Choroid plexus epithelial cell (primary cell): ENCODE data around the gene FAM13B.
"Not testable (repeated sequence)": the region's sequence is repeated elsewhere in the genome, so short reads cannot be mapped to it uniquely, and the experiment has no call there.

ENCODE experiments used
- DNase-seq: peaks from one replicate; pipeline ENCODE4 v3.0.0-alpha.2; 2010; ENCODE audit warnings: low read depth
- H3K4me3 ChIP-seq: 2 replicates; pipeline ENCODE4 v1.5.1; 2011; ENCODE audit warnings: low read depth, mild to moderate bottlenecking, control low read depth, low read length, moderate library complexity
- TF ChIP-seq, protein P1 (sequence below): conservative IDR thresholded peaks from 2 replicates; pipeline ENCODE4 v1.5.1; 2011; ENCODE audit warnings: low read depth, mild to moderate bottlenecking, control low read depth, inconsistent platforms, low read length, moderate library complexity

FAM13B gene

DNA sequence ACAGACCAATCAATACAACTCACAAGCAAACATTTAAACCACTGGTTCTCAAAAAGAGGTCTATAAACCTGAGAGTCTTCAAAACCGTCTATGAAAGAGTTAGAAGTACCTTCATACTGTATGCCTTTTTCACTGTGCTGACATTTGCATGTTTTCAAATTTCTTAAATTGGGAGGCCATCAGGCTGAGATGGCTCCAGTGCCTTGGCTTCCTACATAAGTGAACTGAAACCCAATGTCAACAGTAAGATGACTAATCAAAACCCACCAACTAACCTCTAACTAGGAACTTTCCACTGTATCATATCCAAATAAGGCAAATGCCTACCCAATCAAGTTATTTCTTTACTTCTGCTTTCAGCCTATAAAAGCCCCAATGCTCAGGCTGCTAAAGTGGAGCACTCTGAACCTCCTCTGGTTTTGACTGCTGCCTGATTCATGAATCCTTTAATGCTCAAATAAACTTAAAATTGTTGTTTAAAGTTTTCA lies 35.1 kb downstream of the FAM13B start:
- TF ChIP-seq, protein P1, sequence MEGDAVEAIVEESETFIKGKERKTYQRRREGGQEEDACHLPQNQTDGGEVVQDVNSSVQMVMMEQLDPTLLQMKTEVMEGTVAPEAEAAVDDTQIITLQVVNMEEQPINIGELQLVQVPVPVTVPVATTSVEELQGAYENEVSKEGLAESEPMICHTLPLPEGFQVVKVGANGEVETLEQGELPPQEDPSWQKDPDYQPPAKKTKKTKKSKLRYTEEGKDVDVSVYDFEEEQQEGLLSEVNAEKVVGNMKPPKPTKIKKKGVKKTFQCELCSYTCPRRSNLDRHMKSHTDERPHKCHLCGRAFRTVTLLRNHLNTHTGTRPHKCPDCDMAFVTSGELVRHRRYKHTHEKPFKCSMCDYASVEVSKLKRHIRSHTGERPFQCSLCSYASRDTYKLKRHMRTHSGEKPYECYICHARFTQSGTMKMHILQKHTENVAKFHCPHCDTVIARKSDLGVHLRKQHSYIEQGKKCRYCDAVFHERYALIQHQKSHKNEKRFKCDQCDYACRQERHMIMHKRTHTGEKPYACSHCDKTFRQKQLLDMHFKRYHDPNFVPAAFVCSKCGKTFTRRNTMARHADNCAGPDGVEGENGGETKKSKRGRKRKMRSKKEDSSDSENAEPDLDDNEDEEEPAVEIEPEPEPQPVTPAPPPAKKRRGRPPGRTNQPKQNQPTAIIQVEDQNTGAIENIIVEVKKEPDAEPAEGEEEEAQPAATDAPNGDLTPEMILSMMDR, result no peak
- H3K4me3 ChIP-seq, result no peak overlapping the region
- DNase-seq, result peak; percentile 22

DNA sequence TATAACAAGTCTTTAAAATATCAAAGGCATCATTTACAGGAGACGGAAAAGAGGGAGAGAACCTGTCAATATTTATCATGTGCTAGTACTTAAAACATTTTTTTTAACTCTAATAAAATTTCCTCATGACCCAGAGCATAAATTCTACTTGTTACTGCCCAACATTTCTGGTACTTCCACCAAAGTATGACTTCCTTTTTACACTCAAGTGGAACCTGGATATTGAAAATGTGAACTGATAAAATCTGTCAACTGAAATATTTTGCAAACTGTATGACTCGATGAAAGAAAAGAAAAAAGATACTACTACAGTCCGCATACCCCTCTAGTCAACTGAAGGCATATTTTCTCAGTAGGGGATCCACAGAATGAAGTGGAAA lies 37.1 kb downstream of the FAM13B start:
- H3K4me3 ChIP-seq, result no peak overlapping the region
- peak; percentile 39 for DNase-seq
- TF ChIP-seq, protein P1, result no peak

DNA sequence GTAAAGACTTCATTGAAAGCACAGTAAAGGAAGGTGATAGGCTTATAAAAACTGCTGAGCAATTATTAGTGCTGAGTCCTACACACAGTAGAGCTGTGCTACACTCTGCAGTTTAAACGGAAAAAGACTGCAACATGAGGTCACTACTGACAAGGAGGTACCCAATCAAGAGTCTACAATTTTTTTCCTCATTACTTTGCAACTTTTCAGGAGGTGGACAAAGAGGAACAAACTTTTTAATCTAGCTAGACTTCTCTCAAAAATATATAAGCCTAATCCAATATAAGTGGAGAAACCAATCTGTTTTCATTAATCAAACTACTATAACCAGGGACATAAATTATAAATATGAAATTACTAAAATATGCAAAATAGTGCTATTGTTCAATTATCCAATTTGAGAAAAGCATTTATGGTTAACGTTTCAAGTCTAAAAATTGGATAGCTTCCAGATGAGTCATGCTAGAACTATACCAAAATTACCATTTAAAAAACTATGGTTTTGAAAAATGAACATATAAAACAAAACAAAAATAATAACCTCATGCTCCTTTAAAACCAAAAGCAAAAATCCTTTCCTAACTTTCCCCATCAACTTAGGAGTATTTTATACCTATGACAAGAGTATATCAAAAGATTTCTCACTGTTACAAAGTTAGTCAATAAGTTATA lies 37.7 kb downstream of the FAM13B start:
- H3K4me3 ChIP-seq, result no peak overlapping the region
- DNase-seq, result peak; percentile 78
- TF ChIP-seq, protein P1, result no peak

DNA sequence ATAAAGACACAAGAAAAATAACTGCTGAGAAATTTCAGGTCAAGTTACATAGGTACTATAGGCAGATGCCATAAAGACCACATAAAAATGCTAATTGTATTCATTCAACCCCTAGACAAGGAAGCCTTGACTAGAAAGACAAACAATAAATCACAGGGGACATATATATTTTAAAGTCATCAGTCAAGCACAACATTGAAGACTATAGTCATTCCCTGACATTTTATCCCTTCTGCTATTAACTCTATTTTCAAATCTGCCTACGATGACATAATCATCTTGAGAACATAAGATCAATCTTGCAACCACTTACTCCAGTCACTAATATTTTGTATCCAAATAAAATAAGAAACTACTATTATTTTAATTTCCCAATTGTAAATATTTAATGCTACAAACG lies 38.3 kb downstream of the FAM13B start:
- TF ChIP-seq, protein P1, result no peak
- no peak for DNase-seq
- H3K4me3 ChIP-seq, result no peak overlapping the region

DNA sequence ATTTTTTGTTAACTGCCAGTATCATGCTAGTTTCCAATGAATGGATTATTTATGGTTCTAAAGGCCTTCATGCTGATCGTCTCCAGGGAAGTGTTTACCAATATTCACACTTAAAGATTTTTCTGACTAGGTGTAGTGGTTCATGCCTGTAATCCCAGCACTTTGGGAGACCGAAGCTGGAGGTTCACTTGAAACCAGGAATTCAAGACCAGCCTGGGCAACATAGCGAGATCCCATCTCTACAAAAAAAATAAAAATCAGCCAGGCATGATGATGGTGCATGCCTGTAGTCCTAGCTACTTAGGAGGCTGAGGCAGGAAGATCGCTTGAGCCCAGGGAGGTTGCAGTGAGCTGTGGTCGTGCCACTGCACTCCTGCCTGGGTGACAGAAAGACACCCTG lies 43.5 kb downstream of the FAM13B start:
- TF ChIP-seq, protein P1, result no peak

DNA sequence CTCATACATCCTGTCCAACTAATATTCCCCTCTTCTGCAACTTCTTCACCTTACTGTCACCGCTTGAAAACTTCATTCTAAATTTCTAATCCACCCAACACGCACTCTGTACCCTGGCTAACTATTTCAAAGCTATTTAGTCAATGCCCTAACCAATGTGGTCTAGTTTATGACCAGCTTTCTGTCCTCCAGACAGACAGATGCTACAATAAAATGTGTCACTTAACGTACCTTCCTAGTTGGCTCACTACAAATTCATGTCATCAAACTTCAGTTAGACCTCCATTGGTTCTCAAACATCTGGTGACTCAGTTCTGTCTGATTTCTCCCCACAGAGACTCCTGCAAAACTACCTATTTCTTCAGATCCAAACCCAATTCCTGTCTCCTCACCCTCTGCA lies 57.7 kb downstream of the FAM13B start:
- DNase-seq, result no peak
- H3K4me3 ChIP-seq, result no peak overlapping the region
- TF ChIP-seq, protein P1, result no peak

More for the DNA sequence above, 43.5 kb downstream of the FAM13B start:
- H3K4me3 ChIP-seq, result no peak overlapping the region
- DNase-seq, result no peak

DNA sequence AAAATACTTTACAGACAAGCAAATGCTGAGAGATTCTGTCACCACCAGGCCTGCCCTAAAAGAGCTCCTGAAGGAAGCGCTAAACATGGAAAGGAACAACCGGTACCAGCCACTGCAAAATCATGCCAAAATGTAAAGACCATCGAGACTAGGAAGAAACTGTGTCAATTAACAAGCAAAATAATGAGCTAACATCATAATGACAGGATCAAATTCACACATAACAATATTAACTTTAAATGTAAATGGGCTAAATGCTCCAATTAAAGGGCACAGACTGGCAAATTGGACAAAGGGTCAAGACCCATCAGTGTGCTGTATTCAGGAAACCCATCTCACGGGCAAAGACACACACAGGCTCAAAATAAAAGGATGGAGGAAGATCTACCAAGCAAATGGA lies 62.5 kb downstream of the FAM13B start:
- not testable (repeated sequence) for DNase-seq, H3K4me3 ChIP-seq

DNA sequence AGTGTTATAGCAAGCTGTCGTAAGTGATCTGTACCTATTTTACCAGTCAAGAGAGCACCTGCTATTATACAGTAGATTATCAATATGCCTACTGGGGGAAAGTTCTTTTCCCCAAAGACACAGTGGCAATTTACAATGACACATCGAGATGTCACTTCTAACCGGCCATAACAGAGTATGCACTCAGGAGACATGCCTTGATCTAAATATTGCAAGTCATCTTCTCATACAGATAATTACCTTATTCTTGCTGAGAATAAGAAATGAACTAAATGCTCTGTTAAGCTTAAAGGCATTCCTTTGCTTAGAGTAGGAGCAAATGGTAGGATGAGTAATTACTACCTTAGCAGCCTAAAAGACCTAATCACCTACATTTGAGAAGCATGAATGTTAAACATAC lies 72.1 kb downstream of the FAM13B start:
- DNase-seq, result no peak
- no peak overlapping the region for H3K4me3 ChIP-seq
- TF ChIP-seq, protein P1, result no peak
